Activated CD4-positive, alpha-beta T cell treated with anti-CD3 and anti-CD28 coated beads, Interleukin-2, amount 50 U/mL, for 4 hours (primary cell): ENCODE measurements around the gene CDT1.
A peak's percentile ranks its signal among the peaks of the same experiment; 100 is the strongest.

Experiments used
- DNase-seq, 2 experiments: peaks; one replicate each; pipeline ENCODE4 v3.0.0-alpha.2; 2020

The CDT1 gene

GRCh38 chr16:88840600-88841215 is 37.1 kb downstream of the CDT1 start:
- DNase-seq: no peak

- no peak for DNase-seq
These were observed 38.1 kb downstream of the CDT1 start for GRCh38 chr16:88841521-88842307.

- DNase-seq: no peak
These were observed 38.7 kb downstream of the CDT1 start for GRCh38 chr16:88842308-88842756.

- DNase-seq: no peak
These were observed 39.2 kb downstream of the CDT1 start for GRCh38 chr16:88842806-88843205.

- DNase-seq: no peak
These were observed 39.7 kb downstream of the CDT1 start for GRCh38 chr16:88843256-88843655.

- no peak for DNase-seq
These were observed 40.9 kb downstream of the CDT1 start for GRCh38 chr16:88844419-88845036.

GRCh38 chr16:88846088-88846487 is 42.5 kb downstream of the CDT1 start:
- DNase-seq: no peak

GRCh38 chr16:88847654-88848053 is 44.1 kb downstream of the CDT1 start:
- no peak for DNase-seq

- DNase-seq: no peak
These were observed 45.0 kb downstream of the CDT1 start for GRCh38 chr16:88848557-88848956.

- DNase-seq: no peak
These were observed 47.1 kb downstream of the CDT1 start for GRCh38 chr16:88850531-88851199.

- no peak for DNase-seq
These were observed 48.0 kb downstream of the CDT1 start for GRCh38 chr16:88851616-88852015.

GRCh38 chr16:88853325-88853941 is 49.8 kb downstream of the CDT1 start:
- DNase-seq: no peak

GRCh38 chr16:88854306-88855111 is 50.9 kb downstream of the CDT1 start:
- DNase-seq: no peak

GRCh38 chr16:88855176-88855575 is 51.6 kb downstream of the CDT1 start:
- no peak for DNase-seq

- no peak for DNase-seq
These were observed 52.1 kb downstream of the CDT1 start for GRCh38 chr16:88855736-88856121.

GRCh38 chr16:88856122-88856827 is 52.7 kb downstream of the CDT1 start:
- no peak for DNase-seq

GRCh38 chr16:88856828-88857727 is 53.5 kb downstream of the CDT1 start, which contains the start of the genes GALNS and TRAPPC2L:
Gene GALNS (minus strand): TSS chr16:88856947. CDS start chr16:88856877, 70 bp downstream.
Gene TRAPPC2L (plus strand): TSS chr16:88857127. CDS start chr16:88857151, 24 bp downstream.
- DNase-seq: peak; percentile 98

- DNase-seq: peak; percentile 76 to 77
These were observed 54.2 kb downstream of the CDT1 start for GRCh38 chr16:88857728-88858339.
